ENCODE measurements around the gene DRC1.

DNA sequence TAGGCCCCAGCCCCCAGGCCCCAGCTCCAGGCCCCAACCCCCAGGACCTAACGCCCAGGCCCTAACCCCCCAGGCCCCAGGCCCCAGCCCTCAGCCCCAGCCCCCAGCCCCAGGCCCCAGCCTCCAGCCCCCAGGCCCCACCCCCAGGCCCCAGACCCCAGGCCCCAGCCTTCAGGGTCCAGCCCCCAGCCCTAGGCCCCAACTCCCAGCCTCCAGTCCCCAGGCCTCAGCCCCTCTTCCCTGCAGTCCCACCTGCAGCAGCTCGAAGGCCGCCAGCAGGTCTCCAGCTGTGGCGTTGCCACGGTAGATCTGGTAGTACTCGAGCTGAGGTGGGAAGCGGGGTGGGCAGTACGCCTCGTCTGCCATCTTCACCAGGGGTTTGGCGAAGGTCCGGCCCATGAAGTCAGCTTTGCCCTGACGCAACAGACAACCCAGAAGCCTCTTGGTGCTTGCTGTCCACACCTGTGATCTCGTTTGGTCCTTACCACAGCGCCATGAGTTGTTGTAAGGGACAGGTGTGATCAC, 72.6 kb downstream of the DRC1 start:
- TF ChIP-seq NFIC (IDR thresholded peaks at IDR 0.05) = no peak
- TF ChIP-seq TAF1 (IDR thresholded peaks at IDR 0.05; ENCODE audit: low read depth) = no peak
- TF ChIP-seq CEBPB (IDR thresholded peaks at IDR 0.05) = no peak
- TF ChIP-seq REST (IDR thresholded peaks at IDR 0.05; ENCODE audit: low read depth) = no peak
